GM10248 (cell line): ENCODE data around the gene GDF10.

Experiments used
- CTCF ChIA-PET: fragments of 300-600 bp; sonication (Branson Sonifier 250); formaldehyde crosslinking; extraction: SDS; loops from one replicate; lab custom pipeline; 2021; ENCODE audit warnings: antibody characterized with exemption; lab: Yijun Ruan, JAX
- POLR2A ChIA-PET: fragments of 350-650 bp; sonication (Branson Sonifier 250); formaldehyde crosslinking; extraction: SDS; loops from one replicate; lab custom pipeline; 2020; ENCODE audit warnings: antibody characterized with exemption; lab: Yijun Ruan, JAX
- DNase-seq: peaks from one replicate; pipeline ENCODE4 v3.0.0; 2012; ENCODE audit errors: extremely low spot score
- TF ChIP-seq, protein P1 (sequence below): IDR thresholded peaks from 2 replicates; pipeline ENCODE4 v1.5.1; 2012; ENCODE audit warnings: mild to moderate bottlenecking, low read depth; ENCODE audit errors: extremely low read depth, missing control alignments, control extremely low read depth

The GDF10 gene

DNA sequence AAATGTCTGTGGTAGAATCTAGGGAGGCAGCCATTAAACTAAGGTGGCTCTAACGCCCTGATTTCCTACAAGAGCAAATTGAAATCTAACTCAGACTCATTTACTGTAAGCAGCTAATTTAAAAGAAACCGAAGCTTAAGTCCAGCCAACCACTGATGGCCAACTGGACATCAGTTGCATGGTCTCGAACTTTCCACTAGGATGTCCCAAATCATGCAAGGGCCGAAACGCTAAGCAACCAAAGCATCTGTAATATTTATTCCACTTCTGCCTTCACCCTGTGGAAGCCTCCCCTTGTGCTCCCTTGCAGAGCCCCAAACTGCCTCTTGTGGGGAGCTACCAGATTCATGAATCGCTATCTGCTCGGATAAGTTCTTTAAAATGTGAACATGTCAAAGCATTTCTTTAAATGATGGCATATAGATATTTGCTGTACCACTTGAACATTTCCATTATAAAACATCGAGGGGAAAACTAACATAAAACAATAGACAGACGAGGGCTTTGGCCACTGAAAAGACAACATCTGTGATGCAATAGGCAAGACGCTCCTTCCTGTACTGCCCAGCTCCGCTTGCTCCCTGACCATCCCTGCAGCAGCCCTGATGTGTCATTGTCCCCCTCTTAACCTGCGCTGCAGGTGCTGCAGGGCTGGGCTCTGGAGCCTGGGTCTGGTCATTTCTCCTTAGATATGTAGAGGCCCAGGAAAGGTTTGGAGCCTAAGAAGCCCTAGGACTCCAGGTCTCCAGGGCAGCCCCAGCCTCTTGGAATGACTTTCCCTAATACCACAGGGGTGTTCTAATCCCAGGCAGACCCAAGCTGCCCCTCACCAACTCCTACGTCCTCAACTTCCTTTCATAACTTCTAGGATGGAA, 45.2 kb downstream of the GDF10 start:
- ChIA-PET CTCF (no interaction called here), POLR2A (no interaction called here)
- TF ChIP-seq, protein P1, sequence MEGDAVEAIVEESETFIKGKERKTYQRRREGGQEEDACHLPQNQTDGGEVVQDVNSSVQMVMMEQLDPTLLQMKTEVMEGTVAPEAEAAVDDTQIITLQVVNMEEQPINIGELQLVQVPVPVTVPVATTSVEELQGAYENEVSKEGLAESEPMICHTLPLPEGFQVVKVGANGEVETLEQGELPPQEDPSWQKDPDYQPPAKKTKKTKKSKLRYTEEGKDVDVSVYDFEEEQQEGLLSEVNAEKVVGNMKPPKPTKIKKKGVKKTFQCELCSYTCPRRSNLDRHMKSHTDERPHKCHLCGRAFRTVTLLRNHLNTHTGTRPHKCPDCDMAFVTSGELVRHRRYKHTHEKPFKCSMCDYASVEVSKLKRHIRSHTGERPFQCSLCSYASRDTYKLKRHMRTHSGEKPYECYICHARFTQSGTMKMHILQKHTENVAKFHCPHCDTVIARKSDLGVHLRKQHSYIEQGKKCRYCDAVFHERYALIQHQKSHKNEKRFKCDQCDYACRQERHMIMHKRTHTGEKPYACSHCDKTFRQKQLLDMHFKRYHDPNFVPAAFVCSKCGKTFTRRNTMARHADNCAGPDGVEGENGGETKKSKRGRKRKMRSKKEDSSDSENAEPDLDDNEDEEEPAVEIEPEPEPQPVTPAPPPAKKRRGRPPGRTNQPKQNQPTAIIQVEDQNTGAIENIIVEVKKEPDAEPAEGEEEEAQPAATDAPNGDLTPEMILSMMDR = no peak
- no peak for DNase-seq

DNA sequence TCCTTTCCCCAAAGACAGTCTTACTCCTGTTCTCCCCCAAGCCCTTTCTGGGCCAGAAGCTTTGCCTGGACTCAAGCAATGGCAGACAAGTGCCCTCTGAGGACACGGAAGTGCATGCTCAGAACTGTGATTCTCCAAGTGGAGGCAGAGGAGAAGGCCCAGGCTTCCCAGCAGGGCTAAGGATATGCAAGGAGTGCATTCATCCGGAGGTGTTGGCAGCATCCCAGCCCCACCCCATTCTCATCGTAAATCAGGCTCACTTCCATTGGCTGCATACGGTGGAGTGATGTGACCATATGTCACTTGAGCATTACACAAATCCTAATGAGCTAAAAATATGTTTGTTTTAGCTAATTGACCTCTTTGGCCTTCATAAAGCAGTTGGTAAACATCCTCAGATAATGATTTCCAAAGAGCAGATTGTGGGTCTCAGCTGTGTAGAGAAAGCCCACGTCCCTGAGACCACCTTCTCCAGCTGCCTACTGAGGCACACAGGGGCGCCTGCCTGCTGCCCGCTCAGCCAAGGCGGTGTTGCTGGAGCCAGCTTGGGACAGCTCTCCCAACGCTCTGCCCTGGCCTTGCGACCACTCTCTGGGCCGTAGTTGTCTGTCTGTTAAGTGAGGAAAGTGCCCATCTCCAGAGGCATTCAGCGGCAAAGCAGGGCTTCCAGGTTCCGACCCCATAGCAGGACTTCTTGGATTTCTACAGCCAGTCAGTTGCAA, 46.7 kb downstream of the GDF10 start:
- DNase-seq = no peak
- ChIA-PET POLR2A (no interaction called here), CTCF (interaction anchor here (1.1 kb wide), 1 partner anchor 14 kb away, joined by 3 read pairs; no protein-coding TSS in a partner anchor)
- TF ChIP-seq, protein P1 = no peak

DNA sequence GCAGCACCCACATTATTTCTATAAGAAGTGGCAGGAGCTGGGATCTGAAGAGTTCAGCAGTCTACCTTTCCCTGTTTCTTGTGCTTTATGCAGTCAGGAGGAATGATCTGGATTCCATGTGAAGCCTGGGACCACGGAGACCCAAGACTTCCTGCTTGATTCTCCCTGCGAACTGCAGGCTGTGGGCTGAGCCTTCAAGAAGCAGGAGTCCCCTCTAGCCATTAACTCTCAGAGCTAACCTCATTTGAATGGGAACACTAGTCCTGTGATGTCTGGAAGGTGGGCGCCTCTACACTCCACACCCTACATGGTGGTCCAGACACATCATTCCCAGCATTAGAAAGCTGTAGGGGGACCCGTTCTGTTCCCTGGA, 47.3 kb downstream of the GDF10 start:
- POLR2A ChIA-PET = no interaction called here
- no peak for DNase-seq
- CTCF ChIA-PET = interaction anchor here (1.1 kb wide), 1 partner anchor 13 kb away, joined by 3 read pairs; no protein-coding TSS in a partner anchor
- TF ChIP-seq, protein P1 = no peak

DNA sequence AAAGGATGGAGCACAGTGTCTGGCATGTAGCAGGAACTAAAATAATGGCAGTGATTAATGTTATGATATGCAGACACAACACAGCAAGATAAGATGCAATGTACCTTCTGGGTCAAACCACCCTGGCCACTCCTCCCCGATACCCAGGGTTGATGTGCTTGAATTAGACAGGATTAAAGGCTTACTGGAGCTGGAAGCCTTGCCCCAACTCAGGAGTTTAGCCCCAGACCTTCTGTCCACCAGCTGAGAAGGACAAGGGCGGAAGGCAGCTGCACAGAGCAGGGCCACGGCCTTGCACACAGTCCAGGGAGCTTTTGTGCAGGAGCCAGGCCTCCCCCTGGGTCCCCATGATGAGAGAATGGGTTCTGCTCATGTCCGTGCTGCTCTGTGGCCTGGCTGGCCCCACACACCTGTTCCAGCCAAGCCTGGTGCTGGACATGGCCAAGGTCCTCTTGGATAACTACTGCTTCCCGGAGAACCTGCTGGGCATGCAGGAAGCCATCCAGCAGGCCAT, 48.2 kb downstream of the GDF10 start, which contains the start of gene RBP3:
RBP3 (plus strand) TSS at position 226 of the 514 bp plus-strand sequence; CDS start at position 348, 122 bp downstream.
- ChIA-PET POLR2A (no interaction called here), CTCF (no interaction called here)
- no peak for DNase-seq
- TF ChIP-seq, protein P1 = no peak

DNA sequence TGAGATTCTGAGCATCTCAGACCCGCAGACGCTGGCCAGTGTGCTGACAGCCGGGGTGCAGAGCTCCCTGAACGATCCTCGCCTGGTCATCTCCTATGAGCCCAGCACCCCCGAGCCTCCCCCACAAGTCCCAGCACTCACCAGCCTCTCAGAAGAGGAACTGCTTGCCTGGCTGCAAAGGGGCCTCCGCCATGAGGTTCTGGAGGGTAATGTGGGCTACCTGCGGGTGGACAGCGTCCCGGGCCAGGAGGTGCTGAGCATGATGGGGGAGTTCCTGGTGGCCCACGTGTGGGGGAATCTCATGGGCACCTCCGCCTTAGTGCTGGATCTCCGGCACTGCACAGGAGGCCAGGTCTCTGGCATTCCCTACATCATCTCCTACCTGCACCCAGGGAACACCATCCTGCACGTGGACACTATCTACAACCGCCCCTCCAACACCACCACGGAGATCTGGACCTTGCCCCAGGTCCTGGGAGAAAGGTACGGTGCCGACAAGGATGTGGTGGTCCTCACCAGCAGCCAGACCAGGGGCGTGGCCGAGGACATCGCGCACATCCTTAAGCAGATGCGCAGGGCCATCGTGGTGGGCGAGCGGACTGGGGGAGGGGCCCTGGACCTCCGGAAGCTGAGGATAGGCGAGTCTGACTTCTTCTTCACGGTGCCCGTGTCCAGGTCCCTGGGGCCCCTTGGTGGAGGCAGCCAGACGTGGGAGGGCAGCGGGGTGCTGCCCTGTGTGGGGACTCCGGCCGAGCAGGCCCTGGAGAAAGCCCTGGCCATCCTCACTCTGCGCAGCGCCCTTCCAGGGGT, 48.9 kb downstream of the GDF10 start:
- ChIA-PET POLR2A (no interaction called here), CTCF (no interaction called here)
- no peak for DNase-seq
- TF ChIP-seq, protein P1 = no peak

DNA sequence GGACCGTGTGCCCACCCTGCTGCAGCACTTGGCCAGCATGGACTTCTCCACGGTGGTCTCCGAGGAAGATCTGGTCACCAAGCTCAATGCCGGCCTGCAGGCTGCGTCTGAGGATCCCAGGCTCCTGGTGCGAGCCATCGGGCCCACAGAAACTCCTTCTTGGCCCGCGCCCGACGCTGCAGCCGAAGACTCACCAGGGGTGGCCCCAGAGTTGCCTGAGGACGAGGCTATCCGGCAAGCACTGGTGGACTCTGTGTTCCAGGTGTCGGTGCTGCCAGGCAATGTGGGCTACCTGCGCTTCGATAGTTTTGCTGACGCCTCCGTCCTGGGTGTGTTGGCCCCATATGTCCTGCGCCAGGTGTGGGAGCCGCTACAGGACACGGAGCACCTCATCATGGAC, 49.5 kb downstream of the GDF10 start:
- TF ChIP-seq, protein P1 = no peak
- no peak for DNase-seq
- CTCF ChIA-PET = no interaction called here
- POLR2A ChIA-PET = no interaction called here
